ENCODE measurements around the gene AEN.

AEN gene

GRCh38 chr15:88649753-88650551 lies 28.8 kb downstream of the AEN start:
- DNase-seq (ENCODE audit: low read depth, low spot score), result no peak

GRCh38 chr15:88650556-88650955 lies 29.4 kb downstream of the AEN start:
- DNase-seq (ENCODE audit: low read depth, low spot score), result no peak

- DNase-seq (ENCODE audit: low read depth, low spot score), result no peak
These were observed 30.1 kb downstream of the AEN start for GRCh38 chr15:88651136-88651732.

- DNase-seq (ENCODE audit: low read depth, low spot score), result no peak
These were observed 30.8 kb downstream of the AEN start for GRCh38 chr15:88651971-88652370.

GRCh38 chr15:88652456-88653199 lies 31.5 kb downstream of the AEN start:
- DNase-seq (ENCODE audit: low read depth, low spot score), result no peak

- DNase-seq (ENCODE audit: low read depth, low spot score), result no peak
These were observed 32.3 kb downstream of the AEN start for GRCh38 chr15:88653200-88654064.

GRCh38 chr15:88654430-88655102 lies 33.4 kb downstream of the AEN start:
- no peak for DNase-seq (ENCODE audit: low read depth, low spot score)

GRCh38 chr15:88655103-88655553 lies 34.0 kb downstream of the AEN start:
- no peak for DNase-seq (ENCODE audit: low read depth, low spot score)

GRCh38 chr15:88655800-88656488 lies 34.8 kb downstream of the AEN start:
- DNase-seq (ENCODE audit: low read depth, low spot score), result no peak

- no peak for DNase-seq (ENCODE audit: low read depth, low spot score)
These were observed 35.7 kb downstream of the AEN start for GRCh38 chr15:88656760-88657221.

- DNase-seq (ENCODE audit: low read depth, low spot score), result no peak
These were observed 36.4 kb downstream of the AEN start for GRCh38 chr15:88657326-88658069.

- DNase-seq (ENCODE audit: low read depth, low spot score), result no peak
These were observed 37.2 kb downstream of the AEN start for GRCh38 chr15:88658070-88658965.

GRCh38 chr15:88658972-88659931 lies 38.1 kb downstream of the AEN start:
- no peak for DNase-seq (ENCODE audit: low read depth, low spot score)

- no peak for DNase-seq (ENCODE audit: low read depth, low spot score)
These were observed 40.0 kb downstream of the AEN start for GRCh38 chr15:88661041-88661700.

GRCh38 chr15:88661761-88662556 lies 40.8 kb downstream of the AEN start:
- DNase-seq (ENCODE audit: low read depth, low spot score), result no peak

- DNase-seq (ENCODE audit: low read depth, low spot score), result no peak
These were observed 42.0 kb downstream of the AEN start for GRCh38 chr15:88663141-88663621.

All from smooth muscle cell of the brain vasculature (primary cell).